Motor neuron (in vitro differentiated cells): Measurements from ENCODE around the gene HSPA2. TPM values are rescaled to one million over a fixed set of nuclear protein-coding genes. Genes with fewer than 3 reads are reported as not detected.
"Not testable (repeated sequence)": the region's sequence is repeated elsewhere in the genome, so short reads cannot be mapped to it uniquely, and the experiment has no call there.

Experiments
- ATAC-seq, 8 experiments: fragments of 200-7000 bp; cut with Tn5 transposase; replicated peaks in 6 of 8; 2 replicates each; pipeline ENCODE4 v1.8.0; 2021; ENCODE audit warnings: mild to moderate bottlenecking in 8 of 8, moderate library complexity in 8 of 8
- H3K27ac ChIP-seq, 2 donors: fragments of 250-450 bp; sonication (Bioruptor Pico); 2 replicates each; pipeline ENCODE4 v1.9.0; 2021; ENCODE audit warnings: antibody characterized with exemption in 2 of 2, mild to moderate bottlenecking in 2 of 2, moderate library complexity in 1 of 2
- H3K4me1 ChIP-seq, 2 donors: fragments of 250-450 bp; sonication (Bioruptor Pico); replicated peaks in 1 of 2; 2 replicates each; pipeline ENCODE4 v1.6.1; 2021; ENCODE audit warnings: antibody characterized with exemption in 2 of 2, mild to moderate bottlenecking in 2 of 2, moderate library complexity in 1 of 2
- H3K4me3 ChIP-seq, 5 donors: fragments of 250-450 bp; sonication (Bioruptor Pico); 2 replicates each; pipeline ENCODE4 v1.9.0; 2021; ENCODE audit warnings: antibody characterized with exemption in 5 of 5, mild to moderate bottlenecking in 5 of 5, moderate library complexity in 4 of 5
- WGBS, 10 experiments: fragments of 450-650 bp; shearing (Covaris generic); methylation state at CpG; one replicate each; pipeline ENCODE4 v1.0.0; 2022; 5-methylcytosine and 5-hydroxymethylcytosine counted together
- in situ Hi-C, 9 experiments: fragments of 400-800 bp; cut with MboI; loops; one replicate each; pipeline ENCODE4 v1.15.0; 2021; ENCODE audit warnings: low sequenced_read_pairs in 9 of 9, low pct_unique_long_range_greater_than_20kb in 2 of 9; ENCODE audit not compliant: unreplicated experiment in 9 of 9
- total RNA-seq, 8 experiments: library from RNA; unstranded; fragments of 300-600 nt; gene quantifications; 2 replicates each; pipeline versions ENCODE4 v1.2.3 to v1.2.4, GENCODE V29; 2022

The HSPA2 gene
- total RNA-seq, 8 experiments from 2014 or later: 1.3 to 25.7 (median 5.7) TPM

DNA sequence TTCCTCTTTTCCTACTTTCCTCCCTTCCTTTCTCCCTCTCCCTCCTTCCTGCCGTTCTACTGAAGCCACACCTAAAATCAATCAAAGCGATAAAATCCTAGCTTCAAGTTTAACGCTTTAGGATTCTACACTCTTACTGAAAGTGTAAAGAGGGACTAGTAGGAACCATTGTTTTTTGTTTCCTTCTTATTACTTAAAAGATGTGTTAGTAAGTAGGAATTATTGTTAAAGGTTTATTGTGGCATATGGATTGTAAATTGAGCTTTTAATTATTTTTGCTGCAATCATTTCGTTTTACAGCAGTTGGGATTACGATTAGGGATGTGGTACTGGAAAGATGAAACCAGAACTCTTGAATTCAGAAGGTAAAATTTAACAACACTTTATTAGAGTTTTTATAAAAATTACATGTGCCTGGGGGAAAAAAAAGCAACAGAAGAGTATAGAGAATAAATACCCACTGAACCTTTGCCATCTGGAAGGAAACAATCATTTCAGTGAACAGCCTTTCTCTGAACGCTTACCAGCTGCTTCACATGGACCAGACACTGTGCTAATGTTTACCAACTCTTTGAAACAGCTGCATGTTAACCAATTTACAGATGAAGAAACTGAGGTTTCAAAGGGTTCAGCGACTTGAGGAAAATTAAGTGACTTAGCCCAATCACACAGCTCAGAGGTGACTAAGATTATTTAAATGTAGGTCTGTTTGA lies 10.2 kb downstream of the HSPA2 start:
- H3K4me1 ChIP-seq: peaks cover 0 to 4% of the 10 kb centered on the region in 2 donors
- in situ Hi-C loops: no loop called here
- no peak overlapping the region for H3K27ac ChIP-seq
- WGBS, 10 experiments: 23 to 82% (median 57%) methylated on average over 2 to 7 of the region's 7 CpGs
- no peak for ATAC-seq
- H3K4me3 ChIP-seq: no peak overlapping the region

DNA sequence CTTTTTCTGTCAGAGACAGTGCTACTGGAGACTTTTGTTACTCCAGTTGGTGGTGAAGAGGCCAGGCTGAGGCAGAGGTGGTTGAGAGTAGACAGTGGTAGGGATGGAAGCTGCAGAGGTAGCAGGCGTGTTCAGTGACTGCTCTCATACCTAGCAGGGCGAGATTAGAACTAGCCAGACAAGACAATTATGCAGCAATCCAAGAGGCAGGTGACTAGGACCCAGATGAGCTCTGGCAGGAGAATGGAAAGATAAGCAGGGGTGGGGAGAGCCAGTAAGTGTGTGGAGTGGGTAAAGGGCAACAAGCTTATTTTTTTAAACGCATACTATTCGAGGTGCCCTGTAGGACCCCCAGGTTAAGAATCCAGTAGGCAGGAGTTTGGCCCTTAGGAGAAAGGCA lies 14.0 kb downstream of the HSPA2 start:
- WGBS, 10 experiments: 47 to 87% (median 70%) methylated on average over 1 to 4 of the region's 4 CpGs; no CpG with 5 or more reads in 4 of the 10 experiments
- no peak for ATAC-seq
- no peak overlapping the region for H3K4me3 ChIP-seq
- in situ Hi-C loops: no loop called here
- H3K27ac ChIP-seq: no peak overlapping the region
- peaks cover 0 to under 1% of the 10 kb centered on the region in 2 donors for H3K4me1 ChIP-seq

DNA sequence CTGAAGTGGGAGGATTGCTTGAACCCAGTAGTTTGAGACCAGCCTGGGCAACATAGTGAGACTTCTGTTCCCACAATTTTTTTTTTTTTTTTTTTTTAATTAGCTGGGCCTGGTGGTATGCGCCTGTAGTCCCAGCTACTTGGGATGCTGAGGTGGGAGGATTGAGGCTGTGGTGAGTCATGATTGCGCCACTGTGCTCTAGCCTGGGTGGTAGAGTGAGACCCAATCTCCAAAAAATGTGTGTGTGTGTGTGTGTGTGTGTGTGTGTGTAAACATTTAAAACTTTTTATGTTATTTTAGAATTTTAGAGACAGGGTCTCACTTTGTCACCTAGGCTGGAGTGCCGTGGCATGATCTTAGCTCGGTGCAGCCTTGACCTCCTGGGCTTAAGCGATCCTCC lies 16.0 kb downstream of the HSPA2 start:
- peak in 2 of 8 experiments; percentile 33 to 44 for ATAC-seq
- no peak overlapping the region for H3K4me3 ChIP-seq
- no peak overlapping the region for H3K27ac ChIP-seq
- no peaks in the 10 kb centered on the region for H3K4me1 ChIP-seq
- 96 to 100% (median 100%) methylated on average over 1 to 4 of the region's 5 CpGs; no CpG with 5 or more reads in 4 of the 10 experiments for WGBS, 10 experiments
- in situ Hi-C loops: no loop called here

DNA sequence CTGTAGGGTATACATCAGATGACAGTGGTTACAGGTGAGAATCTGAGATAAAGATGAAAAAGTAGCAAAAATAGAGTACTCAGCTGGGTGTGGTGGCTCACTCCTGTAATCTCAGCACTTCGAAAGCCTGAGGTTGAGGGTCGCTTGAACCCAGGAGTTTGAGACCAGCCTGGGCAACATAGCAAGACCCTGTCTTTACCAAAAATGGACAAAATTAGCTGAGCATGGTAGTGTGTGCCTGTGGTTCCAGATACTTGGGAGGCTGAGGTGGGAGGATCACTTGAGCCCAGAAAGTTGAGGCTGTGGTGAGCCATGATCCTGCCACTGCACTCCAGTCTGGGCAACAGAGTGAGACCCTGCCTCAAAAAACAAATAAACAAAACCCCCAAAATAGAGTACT lies 17.7 kb downstream of the HSPA2 start:
- H3K27ac ChIP-seq, H3K4me3 ChIP-seq, H3K4me1 ChIP-seq, in situ Hi-C loops, ATAC-seq: not testable (repeated sequence)
- WGBS, 10 experiments: 60 to 100% (median 92%) methylated on average over 1 to 2 of the region's 2 CpGs; no CpG with 5 or more reads in 2 of the 10 experiments

DNA sequence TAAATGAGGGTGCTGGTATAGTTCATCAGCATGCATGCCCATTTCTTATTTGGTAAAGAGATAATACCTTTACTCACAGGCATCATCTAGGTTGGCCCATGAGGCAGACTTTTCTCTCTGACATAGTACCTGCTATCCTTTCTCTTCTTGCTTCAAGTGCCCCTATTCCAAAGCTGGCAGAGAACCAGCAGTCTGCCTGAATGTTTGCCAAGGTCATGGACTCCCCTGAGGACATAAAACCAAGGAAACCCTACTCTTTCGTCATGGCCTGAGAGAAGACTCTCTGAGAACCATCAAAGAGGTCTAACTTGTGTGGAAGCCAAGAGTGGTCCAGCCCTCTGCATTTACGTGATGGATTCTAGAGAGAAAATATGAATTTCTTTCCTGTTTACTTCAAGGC lies 21.1 kb downstream of the HSPA2 start:
- 85 to 100% (median 88%) methylated on average over 1 to 2 of the region's 2 CpGs; no CpG with 5 or more reads in 5 of the 10 experiments for WGBS, 10 experiments
- no peak overlapping the region for H3K27ac ChIP-seq
- peaks cover 0 to 3% of the 10 kb centered on the region in 2 donors for H3K4me1 ChIP-seq
- H3K4me3 ChIP-seq: no peak overlapping the region
- in situ Hi-C loops: no loop called here
- ATAC-seq: no peak

DNA sequence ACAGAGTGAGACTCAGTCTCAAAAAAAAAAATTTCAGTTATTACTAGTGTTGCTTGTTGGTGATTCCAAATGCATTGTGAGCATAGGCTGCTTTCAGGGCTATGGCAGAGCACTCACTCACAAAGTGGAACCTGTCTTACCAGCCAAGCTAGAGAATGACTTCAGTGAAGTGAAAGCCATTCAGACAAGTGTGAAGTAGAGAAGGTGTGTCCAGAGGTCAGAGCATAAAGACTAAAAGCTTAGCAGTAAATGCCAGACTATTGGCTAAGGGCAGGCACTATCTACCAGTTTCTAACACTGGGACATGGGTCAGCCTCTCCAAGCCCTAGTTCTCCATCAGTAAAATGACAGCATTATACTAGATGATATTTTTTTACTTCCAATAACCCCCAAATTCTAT lies 21.9 kb downstream of the HSPA2 start:
- no peak for ATAC-seq
- Histone ChIP-seq H3K4me3 (no peak overlapping the region), H3K27ac (no peak overlapping the region), H3K4me1 (peaks cover 0 to 7% of the 10 kb centered on the region in 2 donors)
- in situ Hi-C loops: no loop called here

DNA sequence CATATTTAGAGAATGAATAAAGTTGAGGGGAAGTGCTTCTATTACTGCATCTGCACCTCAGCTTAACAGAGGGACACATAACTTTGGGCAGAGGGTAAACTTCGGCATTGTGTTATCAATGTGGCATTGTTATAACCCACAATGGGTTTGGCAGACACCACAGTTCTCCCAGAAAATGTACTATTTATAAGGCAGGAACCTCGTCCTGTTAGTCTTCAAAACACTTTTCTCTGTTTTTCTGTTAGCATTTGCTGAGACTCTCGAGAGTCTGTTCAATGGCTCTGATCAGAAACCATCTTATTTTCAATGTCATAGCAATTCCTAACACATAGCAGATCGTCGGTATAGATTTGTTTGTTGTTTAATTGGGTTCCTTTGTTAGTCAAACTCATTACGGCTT lies 23.2 kb downstream of the HSPA2 start:
- no peak overlapping the region for H3K4me3 ChIP-seq
- H3K4me1 ChIP-seq: peaks cover 1 to 7% of the 10 kb centered on the region in 2 donors
- 67 to 100% (median 83%) methylated on average over 1 to 6 of the region's 6 CpGs; no CpG with 5 or more reads in 2 of the 10 experiments for WGBS, 10 experiments
- no peak overlapping the region for H3K27ac ChIP-seq
- no peak for ATAC-seq
- in situ Hi-C loops: no loop called here

DNA sequence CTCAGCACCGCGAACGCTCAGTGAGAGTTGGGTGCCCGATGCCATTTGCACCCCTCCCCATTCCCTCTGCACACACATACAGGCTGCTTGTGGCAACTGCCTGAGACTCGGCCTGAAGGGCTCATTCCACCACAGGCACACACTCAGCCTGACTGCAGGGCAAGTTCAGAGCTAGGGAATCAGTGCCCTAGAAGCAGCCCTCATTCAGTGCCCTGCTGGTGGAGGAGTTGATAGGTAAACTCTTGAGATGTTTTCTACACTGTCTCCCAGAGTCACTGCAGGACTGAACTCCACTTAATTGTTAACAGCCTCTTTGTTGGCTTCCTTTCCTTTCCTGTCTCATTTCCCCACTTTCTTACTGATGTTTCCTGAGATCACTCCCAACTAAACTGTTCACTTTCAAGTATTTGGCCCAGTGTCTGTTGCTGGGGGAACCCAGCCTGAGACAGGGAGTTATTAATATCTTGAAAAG lies 26.1 kb downstream of the HSPA2 start:
- Histone ChIP-seq H3K4me3 (no peak overlapping the region), H3K27ac (no peak overlapping the region), H3K4me1 (peaks cover 4 to 11% of the 10 kb centered on the region in 2 donors)
- in situ Hi-C loops: no loop called here
- whole genome bisulfite sequencing, 10 experiments: 0 to 80% (median 35%) methylated on average over 1 to 2 of the region's 5 CpGs; no CpG with 5 or more reads in 6 of the 10 experiments
- ATAC-seq: peak in 4 of 8 experiments; percentile 18 to 69 (median 23)

DNA sequence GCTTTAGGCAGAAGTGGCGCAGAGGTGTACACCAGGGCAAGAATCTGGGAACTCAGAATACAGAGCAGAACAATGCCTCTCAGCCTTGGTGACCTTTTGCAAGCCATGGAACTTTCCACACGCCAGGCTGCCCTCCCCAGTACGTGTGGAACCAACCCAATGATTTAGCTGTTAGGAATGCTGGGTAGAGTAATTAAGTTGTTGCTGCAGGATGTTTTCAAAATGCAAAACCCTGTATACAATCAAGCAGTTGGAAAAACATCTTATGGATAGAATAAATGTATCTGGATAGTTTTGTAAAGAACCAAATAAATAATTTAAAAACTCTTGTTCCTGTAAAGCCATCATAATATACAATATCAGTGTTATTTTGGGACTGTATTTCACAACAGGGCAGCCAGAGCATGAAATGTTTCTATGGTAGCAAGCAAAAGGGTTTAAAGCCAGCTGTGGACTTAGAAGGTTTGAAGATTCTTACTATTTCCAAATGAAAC lies 28.6 kb downstream of the HSPA2 start:
- ATAC-seq: peak in 7 of 8 experiments; percentile 44 to 77 (median 70)

DNA sequence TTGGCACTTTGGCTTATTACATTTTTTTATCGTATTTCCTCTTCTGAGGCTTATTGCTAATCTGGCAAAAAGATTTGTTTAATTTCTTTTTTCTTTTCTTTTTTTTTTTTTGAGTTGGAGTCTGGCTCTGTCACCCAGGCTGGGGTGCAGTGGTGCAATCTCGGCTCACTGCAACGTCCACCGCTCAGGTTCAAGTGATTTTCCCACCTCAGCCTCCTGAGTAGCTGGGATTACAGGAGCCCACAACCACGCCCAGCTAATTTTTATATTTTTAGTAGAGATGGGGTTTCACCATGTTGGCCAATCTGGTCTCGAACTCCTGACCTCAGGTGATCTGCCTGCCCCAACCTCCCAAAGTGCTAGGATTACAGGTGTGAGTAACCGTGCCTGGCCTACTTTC lies 29.1 kb downstream of the HSPA2 start:
- ATAC-seq, in situ Hi-C loops, H3K4me3 ChIP-seq, H3K27ac ChIP-seq: not testable (repeated sequence)
- WGBS, 10 experiments: 27 to 98% (median 88%) methylated on average over 3 to 7 of the region's 7 CpGs; no CpG with 5 or more reads in 1 of the 10 experiments
- peaks cover 13 to 21% of the 10 kb centered on the region in 2 donors for H3K4me1 ChIP-seq

More for the DNA sequence above, 28.6 kb downstream of the HSPA2 start:
- in situ Hi-C loops: no loop called here
- WGBS, 10 experiments: 24 to 78% (median 51%) methylated on average over 1 to 3 of the region's 3 CpGs; no CpG with 5 or more reads in 2 of the 10 experiments
- H3K4me3 ChIP-seq: no peak overlapping the region
- H3K27ac ChIP-seq: no peak overlapping the region
- H3K4me1 ChIP-seq: peaks cover 13 to 21% of the 10 kb centered on the region in 2 donors

DNA sequence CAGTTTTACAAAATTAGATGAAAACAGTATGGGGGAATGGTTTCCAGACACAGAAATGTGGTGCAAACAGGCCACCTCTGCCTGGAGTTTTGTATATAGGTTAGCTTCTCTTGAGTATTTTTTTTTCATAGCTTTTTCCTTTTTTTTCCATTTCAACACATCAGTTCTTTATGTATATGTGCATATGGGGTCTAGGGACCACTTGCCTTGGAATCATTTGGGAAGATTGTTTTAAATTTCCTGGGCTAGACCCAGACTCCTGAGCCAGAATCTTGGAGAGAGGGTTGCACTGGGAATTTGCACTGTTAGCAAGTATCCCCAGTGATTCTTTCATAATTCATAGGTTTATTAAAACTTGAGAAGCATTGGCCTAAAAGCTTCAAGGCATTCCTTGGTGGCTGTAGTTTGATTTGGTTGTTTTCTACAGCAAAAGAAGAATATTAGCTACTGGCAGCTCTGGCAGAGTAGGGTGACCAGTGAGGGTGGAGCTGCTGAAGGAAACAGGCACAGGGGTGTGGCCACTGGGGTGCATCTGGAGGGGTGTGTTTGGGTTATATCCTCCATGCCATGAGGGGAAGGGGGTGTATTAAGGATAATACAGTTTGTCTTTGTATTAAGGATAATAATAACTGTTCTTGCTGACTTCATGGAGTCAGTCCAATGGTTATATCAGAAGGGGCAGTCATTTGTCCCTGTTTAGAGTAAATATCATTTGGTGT lies 32.0 kb downstream of the HSPA2 start:
- in situ Hi-C loops: no loop called here
- no peak overlapping the region for H3K27ac ChIP-seq
- peaks cover 13 to 14% of the 10 kb centered on the region in 2 donors for H3K4me1 ChIP-seq
- no peak overlapping the region for H3K4me3 ChIP-seq
- peak in 6 of 8 experiments; percentile 13 to 78 (median 50) for ATAC-seq

DNA sequence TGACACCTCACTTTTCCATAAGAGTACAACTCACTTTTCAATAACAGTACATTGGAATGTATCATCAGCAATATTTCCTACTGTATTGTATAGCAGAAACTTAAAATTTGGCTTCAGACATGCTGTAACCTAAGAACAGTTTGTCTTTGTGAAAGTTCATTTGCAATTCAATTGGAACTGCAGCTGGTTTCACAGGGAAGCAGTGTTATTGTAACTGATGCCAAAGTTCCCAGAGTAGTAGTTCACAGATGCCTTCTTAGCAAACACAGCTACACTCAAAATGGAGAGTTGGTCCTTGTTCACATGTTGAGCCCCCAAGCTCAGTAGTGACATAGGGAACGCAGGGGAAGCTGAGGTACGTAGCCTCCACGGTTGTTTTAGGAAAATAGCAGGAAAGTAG lies 32.6 kb downstream of the HSPA2 start:
- Histone ChIP-seq H3K27ac (no peak overlapping the region), H3K4me1 (peaks cover 13 to 14% of the 10 kb centered on the region in 2 donors), H3K4me3 (no peak overlapping the region)
- WGBS, 10 experiments: 5 to 100% (median 20%) methylated on average over 1 to 3 of the region's 3 CpGs; no CpG with 5 or more reads in 3 of the 10 experiments
- in situ Hi-C loops: no loop called here
- ATAC-seq: peak; percentile 43 to 97 (median 64)
